IPS-18a (cell line): ENCODE data around the gene POU3F3.

Source experiments
- H3K27ac ChIP-seq: one replicate; pipeline ENCODE4 v1.5.1; 2013; ENCODE audit warnings: low read length
- H3K27me3 ChIP-seq: one replicate; pipeline ENCODE4 v1.6.1; 2013; ENCODE audit warnings: mild to moderate bottlenecking, low read length; ENCODE audit not compliant: control insufficient read depth, insufficient read depth
- H3K36me3 ChIP-seq: one replicate; pipeline ENCODE4 v1.6.1; 2013; ENCODE audit warnings: low read depth, low read length; ENCODE audit not compliant: control insufficient read depth
- H3K4me1 ChIP-seq: one replicate; pipeline ENCODE4 v1.6.1; 2013; ENCODE audit warnings: low read depth, low read length; ENCODE audit not compliant: control insufficient read depth
- H3K4me3 ChIP-seq: one replicate; pipeline ENCODE4 v1.5.1; 2013; ENCODE audit warnings: low read length
- H3K9ac ChIP-seq: one replicate; pipeline ENCODE4 v1.6.1; 2013; ENCODE audit warnings: mild to moderate bottlenecking, low read length, moderate library complexity
- H3K9me3 ChIP-seq: one replicate; pipeline ENCODE4 v1.6.1; 2013; ENCODE audit warnings: low read depth, low read length; ENCODE audit not compliant: control insufficient read depth

Gene POU3F3

GRCh38 chr2:104872866-104873688, 19.2 kb downstream of the POU3F3 start:
- H3K9me3 ChIP-seq: no peaks in the 10 kb centered on the region
- no peak overlapping the region for H3K27ac ChIP-seq
- no peaks in the 10 kb centered on the region for H3K36me3 ChIP-seq
- H3K4me3 ChIP-seq: peak overlapping the region; percentile 72
- peaks cover 83% of the 10 kb centered on the region for H3K27me3 ChIP-seq
- peaks cover 13% of the 10 kb centered on the region for H3K4me1 ChIP-seq
- H3K9ac ChIP-seq: peak overlapping the region; percentile 46

DNA sequence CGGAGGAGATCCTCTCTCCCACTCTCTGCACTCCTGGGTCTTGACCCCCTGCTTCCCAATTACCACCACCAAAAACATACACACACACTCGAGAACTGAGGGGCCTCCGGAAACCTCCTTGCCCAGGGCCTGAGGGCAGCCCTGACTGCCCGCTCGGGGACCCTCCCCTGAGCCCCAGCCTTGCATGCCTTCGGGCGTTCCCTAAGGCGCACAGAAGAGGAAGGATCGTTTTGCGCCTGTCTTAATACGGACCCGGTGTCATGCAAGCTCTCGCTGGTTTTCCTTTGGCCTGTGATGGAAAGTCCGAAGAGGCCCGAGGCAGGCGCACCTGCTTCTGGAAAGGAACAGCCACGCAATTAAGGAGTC, 19.8 kb downstream of the POU3F3 start:
- H3K27ac ChIP-seq: no peak overlapping the region

GRCh38 chr2:104874230-104874629, 20.3 kb downstream of the POU3F3 start:
- peaks cover 72% of the 10 kb centered on the region for H3K27me3 ChIP-seq

More for the DNA sequence above, 19.8 kb downstream of the POU3F3 start:
- H3K9me3 ChIP-seq: no peaks in the 10 kb centered on the region
- no peak overlapping the region for H3K9ac ChIP-seq
- H3K27me3 ChIP-seq: peaks cover 77% of the 10 kb centered on the region
- H3K4me1 ChIP-seq: peaks cover 13% of the 10 kb centered on the region
- H3K36me3 ChIP-seq: no peaks in the 10 kb centered on the region
- peak overlapping the region; percentile 72 for H3K4me3 ChIP-seq

GRCh38 chr2:104875262-104875661, 21.3 kb downstream of the POU3F3 start:
- H3K27me3 ChIP-seq: peaks cover 61% of the 10 kb centered on the region
- no peaks in the 10 kb centered on the region for H3K36me3 ChIP-seq
- H3K4me1 ChIP-seq: peaks cover 13% of the 10 kb centered on the region

More at GRCh38 chr2:104874230-104874629, 20.3 kb downstream of the POU3F3 start:
- peaks cover 13% of the 10 kb centered on the region for H3K4me1 ChIP-seq
- H3K9ac ChIP-seq: no peak overlapping the region
- H3K36me3 ChIP-seq: no peaks in the 10 kb centered on the region
- no peaks in the 10 kb centered on the region for H3K9me3 ChIP-seq
- no peak overlapping the region for H3K27ac ChIP-seq
- H3K4me3 ChIP-seq: no peak overlapping the region

GRCh38 chr2:104876606-104877570, 23.0 kb downstream of the POU3F3 start:
- Histone ChIP-seq H3K4me3 (no peak overlapping the region), H3K27me3 (peaks cover 45% of the 10 kb centered on the region), H3K9me3 (no peaks in the 10 kb centered on the region), H3K4me1 (peaks cover 5% of the 10 kb centered on the region), H3K36me3 (no peaks in the 10 kb centered on the region), H3K27ac (no peak overlapping the region), H3K9ac (no peak overlapping the region)

More at GRCh38 chr2:104875262-104875661, 21.3 kb downstream of the POU3F3 start:
- H3K27ac ChIP-seq: no peak overlapping the region
- no peaks in the 10 kb centered on the region for H3K9me3 ChIP-seq
- no peak overlapping the region for H3K9ac ChIP-seq
- H3K4me3 ChIP-seq: no peak overlapping the region

- Histone ChIP-seq H3K4me1 (no peaks in the 10 kb centered on the region), H3K27ac (no peak overlapping the region), H3K4me3 (no peak overlapping the region), H3K27me3 (peaks cover 30% of the 10 kb centered on the region), H3K9me3 (no peaks in the 10 kb centered on the region), H3K36me3 (no peaks in the 10 kb centered on the region), H3K9ac (no peak overlapping the region)
Measured at GRCh38 chr2:104878863-104879512, 25.1 kb downstream of the POU3F3 start.

DNA sequence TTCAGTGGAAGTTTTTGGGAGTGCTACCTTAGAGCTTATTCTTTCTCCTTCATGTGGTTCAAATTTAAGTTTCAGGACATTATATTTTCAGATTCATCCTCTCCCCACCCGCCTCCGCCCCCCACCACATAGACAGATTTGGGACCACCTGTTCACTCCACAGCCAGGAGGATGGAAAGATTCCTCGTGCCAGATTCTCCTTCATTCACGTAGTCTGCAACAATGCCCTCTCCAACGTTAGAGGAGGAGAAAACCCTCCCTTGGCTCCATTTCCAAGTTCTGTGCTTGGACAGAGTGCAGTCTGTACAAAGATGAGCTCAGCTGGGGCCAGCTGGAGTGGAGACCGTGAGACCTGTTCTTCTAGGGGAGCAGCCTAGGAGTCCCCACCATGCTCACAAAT, 26.2 kb downstream of the POU3F3 start:
- Histone ChIP-seq H3K27me3 (peaks cover 19% of the 10 kb centered on the region), H3K27ac (no peak overlapping the region)

DNA sequence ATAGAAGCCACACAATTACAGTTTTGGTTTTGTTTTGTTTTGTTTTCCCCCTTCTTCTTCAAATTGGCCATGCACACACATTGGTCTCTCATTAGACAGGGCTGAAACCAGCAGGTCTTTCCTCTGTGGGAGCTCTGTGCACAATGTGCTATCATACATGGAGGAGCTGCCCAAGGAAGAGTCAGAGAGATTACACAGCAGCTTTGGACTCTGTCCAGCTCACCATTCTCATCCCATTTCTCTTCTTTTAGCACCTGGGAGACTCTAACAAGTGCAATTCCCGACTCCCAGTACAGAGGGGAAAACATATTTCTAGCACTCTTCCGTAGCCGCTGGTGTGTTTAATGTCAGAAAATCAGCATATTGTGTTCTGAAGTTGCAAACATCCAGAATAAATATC, 29.4 kb downstream of the POU3F3 start:
- peaks cover 6% of the 10 kb centered on the region for H3K27me3 ChIP-seq

More for the DNA sequence above, 26.2 kb downstream of the POU3F3 start:
- Histone ChIP-seq H3K4me3 (no peak overlapping the region), H3K4me1 (no peaks in the 10 kb centered on the region), H3K9ac (no peak overlapping the region), H3K9me3 (no peaks in the 10 kb centered on the region), H3K36me3 (no peaks in the 10 kb centered on the region)

DNA sequence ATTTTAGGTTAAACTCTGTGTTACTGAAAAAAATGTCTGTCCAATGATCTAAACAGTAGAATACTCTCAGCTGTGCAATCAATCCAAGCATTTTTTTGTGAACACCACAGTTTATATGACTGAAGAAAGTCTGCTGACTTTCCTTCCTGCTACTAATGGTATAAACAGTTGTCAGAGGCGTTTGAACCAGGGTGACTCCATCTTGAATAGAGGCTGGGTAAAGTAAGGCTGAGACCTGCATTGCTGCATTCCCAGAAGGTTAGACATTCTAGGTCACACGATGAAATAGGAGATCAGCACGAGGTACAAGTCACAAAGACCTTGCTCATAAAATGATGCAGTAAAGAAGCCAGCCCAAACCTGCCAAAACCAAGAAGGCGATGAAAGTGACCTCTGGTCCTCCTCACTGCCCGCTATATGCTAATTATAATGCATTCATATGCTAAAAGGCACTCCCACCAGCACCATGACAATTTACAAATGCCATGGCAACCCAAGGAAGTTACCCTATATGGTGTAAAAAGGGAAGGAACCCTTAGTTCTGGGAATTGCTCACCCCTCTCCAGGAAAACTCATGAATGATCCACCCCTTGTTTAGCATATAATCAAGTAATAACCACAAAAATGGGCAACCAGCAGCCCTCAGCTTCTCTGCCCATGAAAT, 31.3 kb downstream of the POU3F3 start:
- Histone ChIP-seq H3K27ac (no peak overlapping the region), H3K9me3 (no peaks in the 10 kb centered on the region), H3K36me3 (no peaks in the 10 kb centered on the region), H3K27me3 (peaks cover 6% of the 10 kb centered on the region), H3K4me1 (no peaks in the 10 kb centered on the region), H3K9ac (no peak overlapping the region), H3K4me3 (no peak overlapping the region)

More for the DNA sequence above, 29.4 kb downstream of the POU3F3 start:
- no peak overlapping the region for H3K4me3 ChIP-seq
- no peaks in the 10 kb centered on the region for H3K9me3 ChIP-seq
- H3K9ac ChIP-seq: no peak overlapping the region
- no peaks in the 10 kb centered on the region for H3K4me1 ChIP-seq
- H3K27ac ChIP-seq: no peak overlapping the region
- H3K36me3 ChIP-seq: no peaks in the 10 kb centered on the region

DNA sequence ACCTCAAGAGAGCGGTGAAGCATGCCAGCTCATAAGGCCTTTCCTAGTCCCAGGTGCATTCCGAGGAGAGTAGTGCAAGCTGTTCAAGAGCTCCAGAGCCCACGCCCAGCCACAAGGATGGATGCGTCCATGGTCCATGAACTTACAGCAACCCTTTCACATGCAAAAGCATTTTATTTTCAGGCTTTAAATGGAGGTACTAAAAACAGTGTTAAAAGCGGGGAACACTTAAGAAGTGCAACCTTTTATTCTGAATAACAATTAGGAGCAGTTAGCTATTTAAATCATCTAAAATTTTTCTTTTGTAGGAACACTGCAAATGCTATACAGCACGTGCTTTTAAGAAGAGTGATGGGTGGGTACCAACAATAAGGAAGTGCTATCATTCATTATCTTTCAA, 33.8 kb downstream of the POU3F3 start:
- Histone ChIP-seq H3K9ac (no peak overlapping the region), H3K4me1 (no peaks in the 10 kb centered on the region), H3K4me3 (no peak overlapping the region), H3K27ac (no peak overlapping the region), H3K36me3 (no peaks in the 10 kb centered on the region), H3K27me3 (peaks cover 6% of the 10 kb centered on the region), H3K9me3 (no peaks in the 10 kb centered on the region)
